K562 (cell line): Measurements from ENCODE around the gene ANKEF1. TPM values are rescaled to one million over a fixed set of nuclear protein-coding genes. Genes with fewer than 3 reads are reported as not detected.
A peak's percentile ranks its signal among the peaks of the same experiment; 100 is the strongest.

Experiments used
- ATAC-seq: fragments of 200-7000 bp; cut with Tn5 transposase; 3 replicates; pipeline ENCODE4 v1.9.1; 2020; ENCODE audit warnings: moderate library complexity
- BruUV-seq: library from RNA; stranded (reverse); fragments of 400-500 nt; replicated peaks from 2 replicates; lab custom pipeline; 2021; lab: Mats Ljungman, UMichigan
- CTCF ChIA-PET: fragments of 300-600 bp; formaldehyde crosslinking; extraction: SDS; loops from one replicate; lab custom pipeline; 2021; ENCODE audit warnings: low intra/inter-chr PET ratio; lab: Yijun Ruan, JAX
- POLR2A ChIA-PET: fragments of 300-600, 350-650 bp; sonication (Branson Sonifier 250); formaldehyde crosslinking; extraction: SDS; loops from one replicate; lab custom pipeline; 2021; ENCODE audit warnings: antibody characterized with exemption, inconsistent platforms; lab: Yijun Ruan, JAX
- DNase-seq, 4 experiments: peaks; one replicate each; pipeline versions ENCODE4 v3.0.0 to v3.0.0-alpha.2; 2011 to 2018; ENCODE audit warnings: low spot score in 3 of 4, mixed read lengths in 3 of 4; ENCODE audit errors: extremely low read depth in 1 of 4
- FAIRE-seq: peaks from 2 replicates; lab custom pipeline; 2011; peaks lifted over from hg19 to GRCh38; lab: Jason Lieb, UNC
- H2AFZ ChIP-seq: 2 replicates; pipeline ENCODE4 v1.6.0; 2011; ENCODE audit warnings: low read depth, low read length, control low read depth, inconsistent platforms
- H3K27ac ChIP-seq: fragments of 200-600 bp; 3 replicates; pipeline ENCODE4 v1.8.0; 2011; ENCODE audit warnings: low read depth, mild to moderate bottlenecking, control low read depth, inconsistent platforms, low read length, moderate library complexity, mixed read lengths; ENCODE audit errors: extremely low read depth
- H3K27me3 ChIP-seq, 2 experiments: fragments of 300-600 bp in 1 of 2; 2 replicates in 1 of 2; 3 replicates in 1 of 2; pipeline versions ENCODE4 v1.6.0 to v1.8.0; 2011; ENCODE audit warnings: inconsistent platforms in 2 of 2, low read length in 2 of 2, mild to moderate bottlenecking in 1 of 2, mixed read lengths in 1 of 2, moderate library complexity in 1 of 2; ENCODE audit not compliant: control insufficient read depth in 2 of 2, insufficient read depth in 2 of 2
- H3K36me3 ChIP-seq: fragments of 300-600 bp; 3 replicates; pipeline ENCODE4 v1.8.0; 2011; ENCODE audit warnings: mild to moderate bottlenecking, low read length, inconsistent platforms; ENCODE audit not compliant: control insufficient read depth, insufficient read depth
- H3K4me1 ChIP-seq, 2 experiments: fragments of 200-600 bp in 1 of 2; replicated peaks in 1 of 2; 2 replicates in 1 of 2; 3 replicates in 1 of 2; pipeline versions ENCODE4 v1.5.1 to v1.8.0; 2011; ENCODE audit warnings: inconsistent platforms in 2 of 2, low read length in 2 of 2, mild to moderate bottlenecking in 1 of 2, mixed read lengths in 1 of 2, moderate library complexity in 1 of 2; ENCODE audit not compliant: control insufficient read depth in 2 of 2, insufficient read depth in 2 of 2
- H3K4me2 ChIP-seq: 2 replicates; pipeline ENCODE4 v1.6.1; 2011; ENCODE audit warnings: low read length, control low read depth, inconsistent platforms, mixed read lengths; ENCODE audit not compliant: insufficient read depth
- H3K4me3 ChIP-seq: fragments of 200-600 bp; sonication (generic), shearing (Covaris generic); 2 replicates; pipeline ENCODE4 v1.5.1; 2016; ENCODE audit warnings: control low read depth, inconsistent platforms
- H3K79me2 ChIP-seq: fragments of 200-600 bp; 3 replicates; pipeline ENCODE4 v1.8.0; 2011; ENCODE audit warnings: low read length, inconsistent platforms; ENCODE audit not compliant: control insufficient read depth, insufficient read depth
- H3K9ac ChIP-seq, 2 experiments: 2 replicates each; pipeline versions ENCODE4 v1.6.0 to v1.6.1; 2011; ENCODE audit warnings: low read depth in 2 of 2, low read length in 2 of 2, control low read depth in 1 of 2, inconsistent platforms in 1 of 2, mild to moderate bottlenecking in 1 of 2, mixed read lengths in 1 of 2; ENCODE audit not compliant: insufficient read depth in 1 of 2
- H3K9me1 ChIP-seq: one replicate; pipeline ENCODE4 v1.6.0; 2011; ENCODE audit warnings: inconsistent platforms, mild to moderate bottlenecking, low read length, moderate library complexity; ENCODE audit not compliant: control insufficient read depth, insufficient read depth
- H3K9me3 ChIP-seq: replicated peaks from 2 replicates; pipeline ENCODE4 v1.5.1; 2011; ENCODE audit warnings: low read depth, low read length, inconsistent platforms; ENCODE audit not compliant: control insufficient read depth, insufficient read depth
- H4K20me1 ChIP-seq: replicated peaks from 2 replicates; pipeline ENCODE4 v1.6.1; 2011; ENCODE audit warnings: low read length, inconsistent platforms, mixed read lengths; ENCODE audit not compliant: control insufficient read depth, insufficient read depth
- ARHGAP35 ChIP-seq: fragments of 450-650 bp; IDR thresholded peaks from 2 replicates; pipeline ENCODE4 v1.6.1; 2018; ENCODE audit not compliant: partially characterized antibody
- ARNT ChIP-seq, 2 experiments: fragments of 450-650 bp; IDR thresholded peaks; 2 replicates each; pipeline ENCODE4 v1.6.1; 2016; ENCODE audit warnings: mild to moderate bottlenecking in 1 of 2
- BDP1 ChIP-seq: IDR thresholded peaks from 3 replicates; pipeline ENCODE4 v1.6.1; 2011; ENCODE audit not compliant: insufficient read length, insufficient read depth
- CCAR2 ChIP-seq: fragments of 200-400 bp; formaldehyde crosslinking; IDR thresholded peaks from 2 replicates; pipeline ENCODE4 v1.6.1; 2017; ENCODE audit warnings: mild to moderate bottlenecking, low read depth, low read length
- EP300 ChIP-seq: IDR thresholded peaks from 2 replicates; pipeline ENCODE4 v1.6.1; 2012; ENCODE audit warnings: low read length, improper control_type of control experiment
- KLF16 ChIP-seq: IDR thresholded peaks from 2 replicates; pipeline ENCODE4 v1.6.1; 2016; ENCODE audit warnings: antibody characterized with exemption
- RBM39 ChIP-seq: fragments of 200-400 bp; formaldehyde crosslinking; optimal IDR thresholded peaks from 2 replicates; pipeline ENCODE3; 2018; ENCODE audit warnings: low read depth, low read length
- RCOR1 ChIP-seq, 2 experiments: IDR thresholded peaks; 2 replicates each; pipeline ENCODE4 v1.6.1; 2012; ENCODE audit warnings: low read depth in 2 of 2, low read length in 2 of 2, borderline replicate concordance in 1 of 2, improper control_type of control experiment in 1 of 2
- ZNF586 ChIP-seq: fragments of 450-650 bp; formaldehyde crosslinking; conservative IDR thresholded peaks from 2 replicates; pipeline ENCODE4 v1.4.0; 2020; ENCODE audit warnings: mild to moderate bottlenecking, moderate library complexity
- WGBS: fragments of 100-300 bp; shearing (Covaris generic); methylation state at CpG from one replicate; pipeline ENCODE4 v1.1.6; 2016; ENCODE audit warnings: low coverage, mixed read lengths; ENCODE audit not compliant: insufficient coverage; ENCODE audit errors: missing lambda C conversion rate; 5-methylcytosine and 5-hydroxymethylcytosine counted together
- in situ Hi-C: fragments of 300-500 bp; cut with MboI; formaldehyde crosslinking; loops from 4 replicates; pipeline ENCODE4 v1.15.0; 2018; ENCODE audit warnings: inconsistent platforms, mixed read lengths
- intact Hi-C: fragments of 100-400 bp; cut with micrococcal nuclease; formaldehyde crosslinking; loops from 2 replicates; pipeline ENCODE4 v1.14.2; 2022
- polyA plus RNA-seq, 8 experiments: library from polyadenylated mRNA; depleted of rRNA in 4 of 8; stranded (reverse) in 5 of 8; unstranded in 3 of 8; fragments of >200 nt; fragmentation: Nextera tagmentation in 2 of 8; fragmentation: Illumina TruSeq in 1 of 8; extraction: Ambion mirVana in 2 of 8; extraction: Trizol in 1 of 8; gene quantifications; 2 replicates each; pipeline versions ENCODE4 v1.2.1 to v1.2.3, GENCODE V29; 2011 to 2014; ENCODE audit warnings: inconsistent platforms in 1 of 8, missing spikeins in 1 of 8
- total RNA-seq, 7 experiments: library from RNA; depleted of rRNA in 6 of 7; stranded (reverse); fragments of >200 nt in 6 of 7; fragmentation: Illumina TruSeq in 2 of 7; extraction: Trizol in 2 of 7; gene quantifications; 2 replicates each; pipeline versions ENCODE4 v1.2.1 to v1.2.3, GENCODE V29; 2011 to 2021; ENCODE audit warnings: low replicate concordance in 1 of 7
- TF ChIP-seq, protein P1 (sequence below): sonication (generic); formaldehyde crosslinking; IDR thresholded peaks from 2 replicates; pipeline ENCODE4 v1.8.0; 2023; ENCODE audit warnings: missing genetic modification reagents, mild to moderate bottlenecking, borderline replicate concordance

Gene ANKEF1
- total and polyA plus RNA-seq, 9 of the 15 experiments (the other 6 are each of a cell fraction or from before 2014, with no cell fraction given), result 0.35 to 2.1 (median 1.7) TPM

- H3K9me3 ChIP-seq, result no peaks in the 10 kb centered on the region
- DNase-seq (peak in 1 of 4 experiments; percentile 16), FAIRE-seq (no peak), ATAC-seq (peak; percentile 47; the same call in 2 of the 3 replicates)
- H3K27ac ChIP-seq, result no peak overlapping the region
- no peak overlapping the region for H3K4me2 ChIP-seq
- in situ Hi-C loops (no loop called here), intact Hi-C loops (no loop called here)
- H3K4me3 ChIP-seq, result no peak overlapping the region
- no peaks in the 10 kb centered on the region for H4K20me1 ChIP-seq
- BruUV-seq, result no TSS peak
- H3K4me1 ChIP-seq, result no peaks in the 10 kb centered on the region
- CTCF ChIA-PET, result no interaction called here
- POLR2A ChIA-PET, result interaction anchor here (0.6 kb wide), 1 partner anchor 357 kb away, joined by 3 read pairs; no protein-coding TSS in a partner anchor
- TF ChIP-seq EP300 (no peak), ZNF586 (CRISPR knock-in tag) (no peak), KLF16 (no peak), ARNT (IDR thresholded peaks at IDR 0.05) (no peak), RBM39 (no peak), CCAR2 (no peak), BDP1 (no peak), RCOR1 (IDR thresholded peaks at IDR 0.05; ENCODE audit: borderline replicate concordance in 1 of 2, low read depth in 2 of 2, low read length in 2 of 2) (no peak), ARHGAP35 (no peak)
- TF ChIP-seq, protein P1, sequence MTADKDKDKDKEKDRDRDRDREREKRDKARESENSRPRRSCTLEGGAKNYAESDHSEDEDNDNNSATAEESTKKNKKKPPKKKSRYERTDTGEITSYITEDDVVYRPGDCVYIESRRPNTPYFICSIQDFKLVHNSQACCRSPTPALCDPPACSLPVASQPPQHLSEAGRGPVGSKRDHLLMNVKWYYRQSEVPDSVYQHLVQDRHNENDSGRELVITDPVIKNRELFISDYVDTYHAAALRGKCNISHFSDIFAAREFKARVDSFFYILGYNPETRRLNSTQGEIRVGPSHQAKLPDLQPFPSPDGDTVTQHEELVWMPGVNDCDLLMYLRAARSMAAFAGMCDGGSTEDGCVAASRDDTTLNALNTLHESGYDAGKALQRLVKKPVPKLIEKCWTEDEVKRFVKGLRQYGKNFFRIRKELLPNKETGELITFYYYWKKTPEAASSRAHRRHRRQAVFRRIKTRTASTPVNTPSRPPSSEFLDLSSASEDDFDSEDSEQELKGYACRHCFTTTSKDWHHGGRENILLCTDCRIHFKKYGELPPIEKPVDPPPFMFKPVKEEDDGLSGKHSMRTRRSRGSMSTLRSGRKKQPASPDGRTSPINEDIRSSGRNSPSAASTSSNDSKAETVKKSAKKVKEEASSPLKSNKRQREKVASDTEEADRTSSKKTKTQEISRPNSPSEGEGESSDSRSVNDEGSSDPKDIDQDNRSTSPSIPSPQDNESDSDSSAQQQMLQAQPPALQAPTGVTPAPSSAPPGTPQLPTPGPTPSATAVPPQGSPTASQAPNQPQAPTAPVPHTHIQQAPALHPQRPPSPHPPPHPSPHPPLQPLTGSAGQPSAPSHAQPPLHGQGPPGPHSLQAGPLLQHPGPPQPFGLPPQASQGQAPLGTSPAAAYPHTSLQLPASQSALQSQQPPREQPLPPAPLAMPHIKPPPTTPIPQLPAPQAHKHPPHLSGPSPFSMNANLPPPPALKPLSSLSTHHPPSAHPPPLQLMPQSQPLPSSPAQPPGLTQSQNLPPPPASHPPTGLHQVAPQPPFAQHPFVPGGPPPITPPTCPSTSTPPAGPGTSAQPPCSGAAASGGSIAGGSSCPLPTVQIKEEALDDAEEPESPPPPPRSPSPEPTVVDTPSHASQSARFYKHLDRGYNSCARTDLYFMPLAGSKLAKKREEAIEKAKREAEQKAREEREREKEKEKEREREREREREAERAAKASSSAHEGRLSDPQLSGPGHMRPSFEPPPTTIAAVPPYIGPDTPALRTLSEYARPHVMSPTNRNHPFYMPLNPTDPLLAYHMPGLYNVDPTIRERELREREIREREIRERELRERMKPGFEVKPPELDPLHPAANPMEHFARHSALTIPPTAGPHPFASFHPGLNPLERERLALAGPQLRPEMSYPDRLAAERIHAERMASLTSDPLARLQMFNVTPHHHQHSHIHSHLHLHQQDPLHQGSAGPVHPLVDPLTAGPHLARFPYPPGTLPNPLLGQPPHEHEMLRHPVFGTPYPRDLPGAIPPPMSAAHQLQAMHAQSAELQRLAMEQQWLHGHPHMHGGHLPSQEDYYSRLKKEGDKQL (CRISPR knock-in tag), result no peak
- H2AFZ ChIP-seq, result no peak overlapping the region
- WGBS, result 0% methylated on average over 1 of the region's 4 CpGs
- H3K9ac ChIP-seq, result no peak overlapping the region
- no peaks in the 10 kb centered on the region for H3K27me3 ChIP-seq
- no peaks in the 10 kb centered on the region for H3K36me3 ChIP-seq
- H3K9me1 ChIP-seq, result no peaks in the 10 kb centered on the region
- H3K79me2 ChIP-seq, result no peaks in the 10 kb centered on the region
These were observed 12.6 kb downstream of the ANKEF1 start for GRCh38 chr20:10047427-10047826.
